NT2/D1 (cell line): ENCODE results near the gene GPC6.

Experiments
- DNase-seq: peaks from one replicate; pipeline ENCODE4 v3.0.0-alpha.2; 2011; ENCODE audit warnings: low read depth, low spot score
- H3K27me3 ChIP-seq: 2 replicates; pipeline ENCODE4 v1.6.0; 2011; ENCODE audit warnings: mild to moderate bottlenecking; ENCODE audit not compliant: insufficient read length, insufficient read depth
- H3K36me3 ChIP-seq: 2 replicates; pipeline ENCODE4 v1.6.1; 2011; ENCODE audit warnings: mild to moderate bottlenecking, low read length, mixed read lengths; ENCODE audit not compliant: insufficient read depth, insufficient read length
- H3K4me1 ChIP-seq: 2 replicates; pipeline ENCODE4 v1.5.1; 2011; ENCODE audit not compliant: insufficient read depth, insufficient read length
- H3K4me3 ChIP-seq: 2 replicates; pipeline ENCODE4 v1.5.1; 2011; ENCODE audit warnings: low read depth; ENCODE audit not compliant: insufficient read length
- H3K9ac ChIP-seq: 2 replicates; pipeline ENCODE4 v1.6.0; 2011; ENCODE audit warnings: low read depth; ENCODE audit not compliant: insufficient read length
- H3K9me3 ChIP-seq: 2 replicates; pipeline ENCODE4 v1.5.1; 2011; ENCODE audit warnings: mild to moderate bottlenecking, low read length; ENCODE audit not compliant: insufficient read depth
- SUZ12 ChIP-seq: IDR thresholded peaks from 2 replicates; pipeline ENCODE4 v1.6.1; 2011; ENCODE audit not compliant: insufficient read length, insufficient read depth; ENCODE audit errors: extremely low read depth
- YY1 ChIP-seq: IDR thresholded peaks from 2 replicates; pipeline ENCODE4 v1.6.1; 2011; ENCODE audit not compliant: insufficient read length, insufficient read depth
- ZNF274 ChIP-seq: IDR thresholded peaks from 2 replicates; pipeline ENCODE4 v1.6.1; 2011; ENCODE audit warnings: mild to moderate bottlenecking, low read depth, low read length

GPC6 gene

GRCh38 chr13:93326234-93326811, 99.7 kb downstream of the GPC6 start:
- Histone ChIP-seq H3K27me3 (no peaks in the 10 kb centered on the region), H3K4me1 (no peaks in the 10 kb centered on the region), H3K9ac (no peak overlapping the region), H3K4me3 (no peak overlapping the region), H3K36me3 (no peaks in the 10 kb centered on the region), H3K9me3 (no peaks in the 10 kb centered on the region)
- TF ChIP-seq YY1, result no peak
- TF ChIP-seq SUZ12, result no peak
- TF ChIP-seq ZNF274, result no peak
- no peak for DNase-seq

GRCh38 chr13:93328943-93329342, 102.3 kb downstream of the GPC6 start:
- Histone ChIP-seq H3K9ac (no peak overlapping the region), H3K4me3 (no peak overlapping the region), H3K36me3 (no peaks in the 10 kb centered on the region), H3K4me1 (no peaks in the 10 kb centered on the region), H3K27me3 (no peaks in the 10 kb centered on the region), H3K9me3 (no peaks in the 10 kb centered on the region)
- DNase-seq, result no peak
- TF ChIP-seq SUZ12 (no peak), YY1 (no peak), ZNF274 (no peak)

GRCh38 chr13:93336728-93337127, 110.1 kb downstream of the GPC6 start:
- TF ChIP-seq ZNF274 (no peak), YY1 (no peak), SUZ12 (no peak)
- Histone ChIP-seq H3K27me3 (no peaks in the 10 kb centered on the region), H3K36me3 (no peaks in the 10 kb centered on the region), H3K9me3 (no peaks in the 10 kb centered on the region), H3K4me3 (no peak overlapping the region), H3K9ac (no peak overlapping the region), H3K4me1 (no peaks in the 10 kb centered on the region)
- no peak for DNase-seq

GRCh38 chr13:93338030-93338429, 111.4 kb downstream of the GPC6 start:
- TF ChIP-seq SUZ12, result no peak
- TF ChIP-seq ZNF274, result no peak
- TF ChIP-seq YY1, result no peak
- no peak for DNase-seq
- no peak overlapping the region for H3K9ac ChIP-seq
- H3K9me3 ChIP-seq, result no peaks in the 10 kb centered on the region
- H3K4me3 ChIP-seq, result no peak overlapping the region
- no peaks in the 10 kb centered on the region for H3K27me3 ChIP-seq
- no peaks in the 10 kb centered on the region for H3K36me3 ChIP-seq
- H3K4me1 ChIP-seq, result no peaks in the 10 kb centered on the region

- no peak for TF ChIP-seq ZNF274
- TF ChIP-seq SUZ12, result no peak
- Histone ChIP-seq H3K4me1 (no peaks in the 10 kb centered on the region), H3K36me3 (no peaks in the 10 kb centered on the region), H3K4me3 (no peak overlapping the region), H3K9me3 (no peaks in the 10 kb centered on the region), H3K27me3 (no peaks in the 10 kb centered on the region), H3K9ac (no peak overlapping the region)
- DNase-seq, result no peak
Measured at GRCh38 chr13:93338906-93339305, 112.3 kb downstream of the GPC6 start.

GRCh38 chr13:93339550-93339949, 112.9 kb downstream of the GPC6 start:
- Histone ChIP-seq H3K9ac (no peak overlapping the region), H3K9me3 (no peaks in the 10 kb centered on the region), H3K4me3 (no peak overlapping the region), H3K27me3 (no peaks in the 10 kb centered on the region), H3K4me1 (no peaks in the 10 kb centered on the region), H3K36me3 (no peaks in the 10 kb centered on the region)
- TF ChIP-seq YY1 (no peak), SUZ12 (no peak), ZNF274 (no peak)
- no peak for DNase-seq

- Histone ChIP-seq H3K4me3 (no peak overlapping the region), H3K9ac (no peak overlapping the region), H3K9me3 (no peaks in the 10 kb centered on the region), H3K36me3 (no peaks in the 10 kb centered on the region), H3K27me3 (no peaks in the 10 kb centered on the region), H3K4me1 (no peaks in the 10 kb centered on the region)
- TF ChIP-seq ZNF274 (no peak), YY1 (no peak), SUZ12 (no peak)
- DNase-seq, result no peak
Measured at GRCh38 chr13:93341517-93341916, 114.9 kb downstream of the GPC6 start.
